Duodenal mucosa (tissue), 2 donors: ENCODE measurements around the gene PGPEP1.
A peak's percentile ranks its signal among the peaks of the same experiment; 100 is the strongest.

Experiments used
- H3K27ac ChIP-seq: one replicate; pipeline ENCODE4 v1.7.0; 2013; ENCODE audit warnings: low read depth, low read length
- H3K27me3 ChIP-seq, 2 donors: one replicate each; pipeline ENCODE4 v1.7.0; 2013; ENCODE audit warnings: low read length in 2 of 2, control low read depth in 1 of 2; ENCODE audit not compliant: insufficient read depth in 2 of 2, control insufficient read depth in 1 of 2
- H3K36me3 ChIP-seq, 2 donors: one replicate each; pipeline ENCODE4 v1.7.0; 2013; ENCODE audit warnings: low read length in 2 of 2, control low read depth in 1 of 2; ENCODE audit not compliant: insufficient read depth in 2 of 2, control insufficient read depth in 1 of 2
- H3K4me1 ChIP-seq, 2 donors: one replicate each; pipeline ENCODE4 v1.7.0; 2013; ENCODE audit warnings: low read length in 2 of 2, control low read depth in 1 of 2; ENCODE audit not compliant: insufficient read depth in 2 of 2, control insufficient read depth in 1 of 2
- H3K4me3 ChIP-seq, 2 donors: one replicate each; pipeline ENCODE4 v1.7.0; 2013; ENCODE audit warnings: low read length in 2 of 2, low read depth in 1 of 2
- H3K9ac ChIP-seq, 2 donors: one replicate each; pipeline ENCODE4 v1.7.0; 2013; ENCODE audit warnings: low read length in 2 of 2, low read depth in 1 of 2
- H3K9me3 ChIP-seq, 2 donors: one replicate each; pipeline ENCODE4 v1.7.0; 2013; ENCODE audit warnings: low read length in 2 of 2, control low read depth in 1 of 2; ENCODE audit not compliant: control insufficient read depth in 1 of 2

The PGPEP1 gene

GRCh38 chr19:18340190-18340989 is at the start of gene PGPEP1:
Gene PGPEP1, plus strand, starts transcription at chr19:18340598. Its CDS starts 84 bp downstream, at chr19:18340682.
- Histone ChIP-seq H3K4me3 (peak within 1 kb of the TSS; percentile 83 to 90), H3K27me3 (no peaks in the 10 kb centered on the region), H3K9ac (peak within 1 kb of the TSS; percentile 84 to 86), H3K27ac (peak within 1 kb of the TSS; percentile 88), H3K9me3 (no peaks in the 10 kb centered on the region), H3K4me1 (peaks cover 15 to 31% of the 10 kb centered on the region in 2 donors), H3K36me3 (peaks cover 0 to 9% of the 10 kb centered on the region in 2 donors)

GRCh38 chr19:18291019-18291524 is 49.3 kb upstream of the PGPEP1 start:
- H3K36me3 ChIP-seq, result no peaks in the 10 kb centered on the region
- H3K9ac ChIP-seq, result peak overlapping the region; percentile 30 to 86
- no peaks in the 10 kb centered on the region for H3K9me3 ChIP-seq
- H3K27ac ChIP-seq, result peak overlapping the region; percentile 97
- no peaks in the 10 kb centered on the region for H3K27me3 ChIP-seq
- peaks cover 6 to 24% of the 10 kb centered on the region in 2 donors for H3K4me1 ChIP-seq
- H3K4me3 ChIP-seq, result peak overlapping the region; percentile 73 to 78

DNA sequence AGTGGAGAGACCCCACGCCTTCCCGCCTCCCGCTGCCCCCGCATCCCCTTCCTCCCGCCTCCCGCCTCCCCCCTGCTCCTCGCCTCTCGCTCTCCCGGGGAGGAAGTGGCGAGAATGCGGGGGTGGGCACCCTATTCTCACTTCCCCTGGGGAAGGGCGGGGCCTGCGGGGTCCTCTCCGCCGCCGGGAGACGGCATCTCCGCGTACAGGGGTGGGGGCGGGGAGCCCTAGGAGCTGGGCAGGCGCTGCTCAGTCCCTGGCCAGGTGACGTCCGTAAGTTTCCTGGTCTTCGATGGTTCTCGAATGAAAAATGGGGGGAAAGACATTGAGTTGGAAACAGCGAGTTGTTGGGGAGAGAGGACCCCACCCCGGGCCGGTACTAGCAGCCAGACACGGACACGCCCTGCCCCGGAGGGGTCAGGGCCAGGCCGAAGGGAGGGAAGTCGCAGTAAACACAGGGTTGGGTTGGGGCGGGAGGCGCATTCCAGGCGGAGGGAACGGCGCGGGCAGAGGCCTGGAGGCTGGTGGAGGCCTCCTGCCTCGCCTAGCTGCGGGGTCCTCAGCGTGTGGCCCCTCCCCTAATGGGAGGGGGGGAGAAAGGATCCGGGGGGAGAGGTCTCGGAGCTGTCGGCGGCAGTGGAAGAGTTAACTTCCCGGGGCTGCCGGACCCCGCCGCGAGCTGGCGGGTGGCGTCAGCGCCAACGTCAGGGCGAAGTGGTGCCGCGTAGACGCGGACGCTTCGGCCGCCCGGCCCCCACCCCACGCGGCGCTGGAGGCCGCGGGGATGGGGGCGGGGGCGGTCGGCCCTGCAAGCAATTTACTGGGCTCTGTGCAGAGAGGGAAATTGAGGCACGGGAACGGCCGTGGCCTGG is 48.6 kb upstream of the PGPEP1 start:
- Histone ChIP-seq H3K4me1 (peaks cover 6 to 24% of the 10 kb centered on the region in 2 donors), H3K36me3 (no peaks in the 10 kb centered on the region), H3K27me3 (no peaks in the 10 kb centered on the region), H3K27ac (peak overlapping the region; percentile 97), H3K9ac (peak overlapping the region; percentile 86 to 96), H3K4me3 (peak overlapping the region; percentile 73 to 78), H3K9me3 (no peaks in the 10 kb centered on the region)

- no peaks in the 10 kb centered on the region for H3K27me3 ChIP-seq
- H3K27ac ChIP-seq, result peak overlapping the region; percentile 97
- peak overlapping the region; percentile 73 to 78 for H3K4me3 ChIP-seq
- H3K4me1 ChIP-seq, result peaks cover 6 to 24% of the 10 kb centered on the region in 2 donors
- no peaks in the 10 kb centered on the region for H3K9me3 ChIP-seq
- H3K9ac ChIP-seq, result peak overlapping the region; percentile 86 to 96
- H3K36me3 ChIP-seq, result no peaks in the 10 kb centered on the region
These were observed 48.0 kb upstream of the PGPEP1 start for GRCh38 chr19:18292462-18292809.

DNA sequence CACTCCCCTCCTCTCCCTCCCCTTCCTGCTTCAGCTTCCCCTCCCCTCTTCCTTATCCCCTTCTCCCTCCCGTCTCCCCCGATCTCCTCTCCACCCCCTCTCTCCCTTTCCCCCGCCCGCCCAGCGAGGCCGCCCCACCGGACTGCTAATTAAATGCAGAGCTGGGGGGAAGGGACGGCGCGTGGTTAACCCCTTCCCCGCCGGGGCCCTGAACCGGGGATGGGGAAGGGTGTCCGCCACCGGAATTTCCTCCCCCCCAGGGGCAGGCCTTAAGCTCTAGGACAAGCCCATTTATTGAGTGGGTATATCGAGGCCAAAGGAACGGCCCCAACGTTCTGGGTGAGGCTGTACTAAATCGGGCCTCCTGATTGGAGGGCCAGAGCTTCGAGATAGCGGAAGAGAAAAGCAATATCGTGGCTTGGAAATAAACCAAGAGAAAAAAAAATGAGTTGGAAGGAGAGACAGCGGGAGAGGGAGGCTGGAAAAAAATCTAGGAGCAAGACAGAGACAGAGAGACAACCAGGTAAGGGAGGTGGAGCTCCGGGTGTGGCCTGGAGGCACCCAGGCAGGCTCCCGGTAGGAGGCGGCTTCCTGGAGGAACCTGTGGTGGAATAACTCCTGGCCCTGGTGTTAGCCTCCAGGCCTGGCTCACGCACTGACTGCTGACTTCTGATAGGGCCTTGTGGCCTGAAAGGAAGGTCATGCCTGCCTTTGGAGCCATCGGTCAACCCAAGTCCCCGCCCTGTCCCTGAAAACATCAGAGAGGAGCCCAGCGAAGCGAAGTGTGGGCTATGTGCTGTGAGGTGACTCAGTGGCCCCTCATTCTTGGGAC is 47.4 kb upstream of the PGPEP1 start:
- Histone ChIP-seq H3K27me3 (no peaks in the 10 kb centered on the region), H3K27ac (peak overlapping the region; percentile 97), H3K9ac (peak overlapping the region; percentile 86 to 96), H3K36me3 (no peaks in the 10 kb centered on the region), H3K9me3 (no peaks in the 10 kb centered on the region), H3K4me1 (peaks cover 6 to 24% of the 10 kb centered on the region in 2 donors), H3K4me3 (peak overlapping the region; percentile 73 to 78)

GRCh38 chr19:18293642-18294466 is 46.5 kb upstream of the PGPEP1 start:
- Histone ChIP-seq H3K9ac (peak overlapping the region; percentile 55 to 86), H3K27ac (peak overlapping the region; percentile 97), H3K4me3 (peak overlapping the region in 1 of 2 donors; percentile 78), H3K4me1 (peaks cover 6 to 24% of the 10 kb centered on the region in 2 donors), H3K9me3 (no peaks in the 10 kb centered on the region), H3K36me3 (no peaks in the 10 kb centered on the region), H3K27me3 (no peaks in the 10 kb centered on the region)

DNA sequence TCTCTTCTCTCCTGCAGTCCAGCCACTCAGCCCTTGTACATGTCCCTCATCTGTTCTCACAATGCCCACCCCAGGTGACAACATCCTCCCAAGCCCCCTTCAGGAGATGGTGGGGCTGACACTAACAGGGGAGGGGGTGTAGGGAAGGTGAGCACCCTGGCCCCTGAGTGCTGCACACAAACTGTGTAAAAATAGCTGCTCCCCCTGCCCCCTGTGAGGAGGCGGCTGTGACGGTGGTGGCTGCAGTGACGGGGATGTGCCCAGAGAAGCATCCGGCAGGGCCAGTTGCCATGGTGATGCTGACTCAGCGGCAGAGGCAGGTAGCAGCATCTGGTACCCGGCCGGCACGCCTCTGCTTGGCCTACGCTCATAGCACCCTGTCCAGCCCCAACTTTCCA is 45.9 kb upstream of the PGPEP1 start:
- H3K9me3 ChIP-seq, result no peaks in the 10 kb centered on the region
- H3K27ac ChIP-seq, result no peak overlapping the region
- H3K27me3 ChIP-seq, result no peaks in the 10 kb centered on the region
- H3K9ac ChIP-seq, result no peak overlapping the region
- no peaks in the 10 kb centered on the region for H3K36me3 ChIP-seq
- H3K4me1 ChIP-seq, result peaks cover 6 to 24% of the 10 kb centered on the region in 2 donors
- H3K4me3 ChIP-seq, result no peak overlapping the region

DNA sequence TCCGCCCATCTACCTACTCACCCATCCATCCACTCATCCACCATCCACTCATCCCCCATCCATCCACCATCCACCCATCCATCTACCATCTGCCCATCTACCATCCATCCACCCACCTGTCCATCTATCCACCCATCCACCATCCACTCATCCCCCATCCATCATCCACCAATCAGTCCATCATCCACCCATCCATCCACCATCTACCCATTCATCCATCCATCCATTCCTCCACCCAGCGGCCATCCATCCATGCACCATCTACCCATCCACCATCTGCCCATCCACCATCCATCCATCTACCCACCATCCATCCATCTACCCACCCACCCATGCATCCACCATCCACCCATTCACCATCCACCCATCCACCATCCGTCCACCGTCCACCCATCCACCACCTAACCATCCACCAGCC is 45.4 kb upstream of the PGPEP1 start:
- no peak overlapping the region for H3K4me3 ChIP-seq
- H3K27me3 ChIP-seq, result no peaks in the 10 kb centered on the region
- peaks cover 6 to 20% of the 10 kb centered on the region in 2 donors for H3K4me1 ChIP-seq
- no peak overlapping the region for H3K27ac ChIP-seq
- no peaks in the 10 kb centered on the region for H3K9me3 ChIP-seq
- H3K36me3 ChIP-seq, result no peaks in the 10 kb centered on the region
- no peak overlapping the region for H3K9ac ChIP-seq

DNA sequence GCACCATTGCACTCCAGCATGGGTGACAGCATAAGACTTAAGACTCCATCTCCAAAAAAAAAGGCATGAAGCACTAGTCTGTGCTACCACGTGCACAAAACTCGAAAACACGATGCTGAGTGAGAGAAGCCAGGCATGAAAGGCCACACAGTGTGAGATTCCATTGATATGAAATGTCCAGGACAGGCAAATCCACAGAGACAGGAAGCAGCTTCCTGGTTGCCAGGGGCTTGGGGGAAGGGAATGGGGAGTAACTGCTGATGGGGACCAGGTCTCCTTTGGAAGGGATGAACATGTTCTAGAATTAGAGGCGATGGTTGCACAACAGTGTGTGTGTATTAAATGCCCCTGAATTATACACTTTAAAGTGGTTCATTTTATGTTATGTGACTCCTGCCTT is 43.1 kb upstream of the PGPEP1 start:
- Histone ChIP-seq H3K9ac (no peak overlapping the region), H3K4me1 (peaks cover 6 to 23% of the 10 kb centered on the region in 2 donors), H3K27ac (no peak overlapping the region)

More for the DNA sequence above, 43.1 kb upstream of the PGPEP1 start:
- H3K4me3 ChIP-seq, result no peak overlapping the region
- H3K9me3 ChIP-seq, result no peaks in the 10 kb centered on the region
- H3K27me3 ChIP-seq, result no peaks in the 10 kb centered on the region
- no peaks in the 10 kb centered on the region for H3K36me3 ChIP-seq
